ENCODE results near the gene TUSC2. TPM values are rescaled to one million over a fixed set of nuclear protein-coding genes. Genes with fewer than 3 reads are reported as not detected.

TUSC2 gene
- total and polyA plus RNA-seq, 2 of the 13 experiments (the other 11 are each of a cell fraction or from before 2014, with no cell fraction given) = 36.7 to 39.1 TPM

GRCh38 chr3:50303013-50303815 lies 24.8 kb downstream of the TUSC2 start, which contains the start of gene HYAL1 (continued):
- no peak for TF ChIP-seq RERE (CRISPR knock-in tag; IDR thresholded peaks at IDR 0.05; ENCODE audit: low read depth)
- no peak for TF ChIP-seq CENPT (CRISPR knock-in tag; IDR thresholded peaks at IDR 0.05; ENCODE audit: low read depth)
- no peak for TF ChIP-seq BCL3 (CRISPR knock-in tag; IDR thresholded peaks at IDR 0.05)
- no peak for TF ChIP-seq ZNF382 (CRISPR knock-in tag; IDR thresholded peaks at IDR 0.05; ENCODE audit: borderline replicate concordance)
- peak; percentile 96 for TF ChIP-seq ZFP91 (CRISPR knock-in tag; IDR thresholded peaks at IDR 0.05; ENCODE audit: borderline replicate concordance)
- no peak for TF ChIP-seq CCAR2 (optimal IDR thresholded peaks at IDR 0.05; ENCODE audit: low read depth, low read length)
- TF ChIP-seq EED (CRISPR knock-in tag; IDR thresholded peaks at IDR 0.05) = 0 out of 2 replicates have a peak, but pooled peaks have one; percentile 57
- TF ChIP-seq ZNF263 (CRISPR knock-in tag; IDR thresholded peaks at IDR 0.05) = peak; percentile 31; the same call in 1 of the 2 replicates
- TF ChIP-seq RFXANK (CRISPR knock-in tag; IDR thresholded peaks at IDR 0.05) = no peak; the same call in 1 of the 2 replicates
- 0 out of 2 replicates have a peak, but pooled peaks have one; percentile 23 for TF ChIP-seq ZNF225 (CRISPR knock-in tag; IDR thresholded peaks at IDR 0.05)
- peak; percentile 80; the same call in 1 of the 2 replicates for TF ChIP-seq ZNF788 (CRISPR knock-in tag; IDR thresholded peaks at IDR 0.05; ENCODE audit: borderline replicate concordance)
- TF ChIP-seq ZNF644 (CRISPR knock-in tag; IDR thresholded peaks at IDR 0.05; ENCODE audit: low read depth) = no peak
- TF ChIP-seq YEATS2 (CRISPR knock-in tag; IDR thresholded peaks at IDR 0.05; ENCODE audit: borderline replicate concordance) = peak; percentile 71; the same call in 1 of the 2 replicates
- TF ChIP-seq ZNF691 (CRISPR knock-in tag; IDR thresholded peaks at IDR 0.05; ENCODE audit: borderline replicate concordance, low read depth) = peak; percentile 59; the same call in 1 of the 2 replicates
- no peak for TF ChIP-seq ZNF496 (CRISPR knock-in tag; IDR thresholded peaks at IDR 0.05; ENCODE audit: insufficient replicate concordance)
- TF ChIP-seq CSRNP2 (CRISPR knock-in tag; conservative IDR thresholded peaks at IDR 0.05; ENCODE audit: low read depth) = no peak

All from HepG2 (cell line).